Measurements from ENCODE around the gene HLA-DOB.

The HLA-DOB gene

DNA sequence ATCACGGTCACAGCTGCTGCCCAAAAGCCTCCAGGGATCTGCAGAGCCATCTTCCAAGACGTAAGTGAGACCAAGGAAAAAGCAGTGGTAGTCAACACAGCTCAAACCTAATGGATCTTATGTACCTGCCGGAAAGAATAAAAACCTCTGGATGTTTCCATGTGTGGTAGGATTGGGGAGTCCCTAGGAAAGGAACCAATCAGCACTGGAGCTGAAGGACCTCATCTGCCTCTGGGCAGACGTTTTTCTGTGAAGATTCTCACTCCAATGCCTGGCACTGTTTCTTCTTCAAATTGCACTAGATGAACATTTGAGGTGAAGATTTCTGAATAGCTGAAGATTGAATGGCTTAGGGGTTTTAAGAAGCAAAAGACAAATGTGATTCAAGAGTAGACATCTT, 53.4 kb downstream of the HLA-DOB start, which contains the start of gene HLA-DQB2:
Gene HLA-DQB2 (minus strand): TSS at position 112 of the 400 bp plus-strand sequence. CDS start 62 bp downstream, at position 50.
- intact Hi-C loops (cut with DNase I) = no loop called here
- DNase-seq = no peak

All from posterior cingulate gyrus (tissue), 11 donors.